IPS DF 6.9 (cell line): ENCODE measurements around the gene OR2T5.
"Not testable (repeated sequence)": the region's sequence is repeated elsewhere in the genome, so short reads cannot be mapped to it uniquely, and the experiment has no call there.

Experiments used
- DNase-seq: peaks from one replicate; pipeline ENCODE4 v3.0.0-alpha.2; 2013; ENCODE audit warnings: low read depth, low spot score
- H3K27ac ChIP-seq: one replicate; pipeline ENCODE4 v1.5.1; 2013; ENCODE audit warnings: low read length, control low read depth
- H3K27me3 ChIP-seq: 2 replicates; pipeline ENCODE4 v1.6.1; 2013; ENCODE audit warnings: mild to moderate bottlenecking, low read length; ENCODE audit not compliant: control insufficient read depth, insufficient read depth
- H3K36me3 ChIP-seq: 2 replicates; pipeline ENCODE4 v1.6.1; 2013; ENCODE audit warnings: low read length; ENCODE audit not compliant: control insufficient read depth, insufficient read depth
- H3K4me1 ChIP-seq: 2 replicates; pipeline ENCODE4 v1.6.1; 2013; ENCODE audit warnings: low read length; ENCODE audit not compliant: control insufficient read depth, insufficient read depth
- H3K4me3 ChIP-seq: 2 replicates; pipeline ENCODE4 v1.5.1; 2013; ENCODE audit warnings: mild to moderate bottlenecking, low read length
- H3K9me3 ChIP-seq: 2 replicates; pipeline ENCODE4 v1.6.1; 2013; ENCODE audit warnings: low read length, inconsistent platforms; ENCODE audit not compliant: control insufficient read depth, insufficient read depth
- WGBS: extraction: QIAGEN DNeasy Blood & Tissue Kit; methylation state at CpG from one replicate; pipeline ENCODE4 v1.1.7; 2013; ENCODE audit warnings: mixed read lengths, missing lambda C conversion rate; ENCODE audit not compliant: insufficient read length, insufficient coverage; 5-methylcytosine and 5-hydroxymethylcytosine counted together

OR2T5 gene

DNA sequence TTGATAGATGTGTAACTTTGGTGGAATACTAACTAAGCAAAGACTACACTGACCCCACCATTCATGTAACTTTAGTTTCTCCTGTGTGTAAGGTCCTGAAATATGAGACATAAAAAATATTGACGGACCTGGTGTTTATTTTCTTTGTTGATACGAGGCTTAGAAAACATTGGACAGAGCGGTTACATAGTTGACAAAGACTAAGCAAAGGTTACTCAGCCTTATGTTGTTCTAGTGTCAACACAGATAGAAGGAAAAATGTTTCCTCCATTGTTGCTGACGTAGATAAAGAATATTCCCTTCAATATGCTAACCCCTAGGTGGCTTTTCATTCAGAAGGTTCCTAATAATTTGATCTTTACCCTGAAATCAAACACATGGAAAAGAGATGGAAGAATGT lies 33.3 kb upstream of the OR2T5 start:
- DNase-seq, H3K27me3 ChIP-seq, H3K27ac ChIP-seq, H3K36me3 ChIP-seq, H3K4me3 ChIP-seq, H3K9me3 ChIP-seq, H3K4me1 ChIP-seq: not testable (repeated sequence)
- no CpG with 5 or more reads among the region's 4 CpGs for WGBS

DNA sequence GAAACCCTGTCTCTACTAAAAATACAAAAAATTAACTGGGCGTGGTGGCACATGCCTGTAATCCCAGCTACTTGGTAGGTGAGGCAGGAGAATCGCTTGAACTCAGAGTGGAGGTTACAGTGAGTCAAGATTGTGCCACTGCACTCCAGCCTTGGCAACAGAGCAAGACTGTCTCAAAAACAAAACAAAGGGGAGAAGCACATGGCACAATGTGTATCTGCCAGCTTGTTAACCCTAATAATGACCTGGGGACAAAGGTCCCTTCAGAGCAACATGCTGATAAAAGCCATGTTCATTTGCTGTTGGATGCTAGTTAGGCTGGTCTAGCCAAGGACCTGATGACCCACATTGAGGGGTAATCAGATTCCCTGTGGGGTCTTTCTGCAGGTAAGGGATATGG lies 31.8 kb upstream of the OR2T5 start:
- H3K27me3 ChIP-seq, DNase-seq, H3K27ac ChIP-seq, H3K4me3 ChIP-seq, H3K36me3 ChIP-seq, H3K9me3 ChIP-seq, H3K4me1 ChIP-seq: not testable (repeated sequence)
- WGBS = no CpG with 5 or more reads among the region's 2 CpGs

DNA sequence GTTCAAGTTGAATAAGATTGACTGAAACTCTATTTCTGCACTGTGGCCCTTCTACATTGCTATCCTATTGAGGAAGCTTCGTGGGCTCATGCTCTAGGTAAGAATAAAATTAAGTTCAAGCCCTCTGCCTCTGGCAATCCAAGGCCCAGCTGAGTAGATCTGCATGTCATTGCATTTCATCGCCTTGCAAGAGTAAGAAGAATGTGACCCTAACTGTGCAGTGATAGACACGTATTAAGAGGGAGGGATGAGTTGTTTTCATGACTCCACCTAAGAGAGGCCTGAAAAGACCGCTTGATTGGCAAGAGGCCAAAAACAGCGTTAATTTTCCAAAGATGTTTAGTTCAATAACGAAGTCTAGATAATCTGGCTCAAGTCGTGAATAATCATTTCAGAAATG lies 29.3 kb upstream of the OR2T5 start:
- H3K27ac ChIP-seq, DNase-seq, H3K9me3 ChIP-seq, H3K27me3 ChIP-seq, H3K36me3 ChIP-seq, H3K4me1 ChIP-seq, H3K4me3 ChIP-seq: not testable (repeated sequence)
- WGBS = no CpG with 5 or more reads among the region's 7 CpGs

DNA sequence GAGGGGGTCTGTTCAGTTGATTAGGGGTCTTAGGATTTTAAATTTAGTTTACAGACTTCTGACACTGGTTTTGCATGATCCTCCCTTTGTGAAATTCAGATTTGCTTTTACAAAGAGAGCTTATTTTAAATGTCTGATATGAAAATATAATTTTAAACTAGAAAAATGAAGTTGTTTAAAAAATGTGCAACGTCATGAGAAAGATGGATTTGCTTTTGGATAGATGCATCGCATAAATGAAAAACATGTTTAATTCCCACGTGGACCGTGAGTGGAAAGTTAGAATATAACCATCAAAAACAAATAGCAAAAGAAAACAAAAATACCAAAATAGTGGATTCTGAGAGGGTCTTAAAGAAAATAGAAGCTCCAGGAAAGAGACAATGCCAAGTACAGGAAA lies 17.2 kb upstream of the OR2T5 start:
- Histone ChIP-seq H3K27me3 (no peaks in the 10 kb centered on the region), H3K27ac (no peak overlapping the region), H3K36me3 (no peaks in the 10 kb centered on the region), H3K9me3 (no peaks in the 10 kb centered on the region; the same call in 1 of the 2 replicates), H3K4me3 (no peak overlapping the region), H3K4me1 (no peaks in the 10 kb centered on the region)
- WGBS = no CpG with 5 or more reads among the region's 4 CpGs
- no peak for DNase-seq

DNA sequence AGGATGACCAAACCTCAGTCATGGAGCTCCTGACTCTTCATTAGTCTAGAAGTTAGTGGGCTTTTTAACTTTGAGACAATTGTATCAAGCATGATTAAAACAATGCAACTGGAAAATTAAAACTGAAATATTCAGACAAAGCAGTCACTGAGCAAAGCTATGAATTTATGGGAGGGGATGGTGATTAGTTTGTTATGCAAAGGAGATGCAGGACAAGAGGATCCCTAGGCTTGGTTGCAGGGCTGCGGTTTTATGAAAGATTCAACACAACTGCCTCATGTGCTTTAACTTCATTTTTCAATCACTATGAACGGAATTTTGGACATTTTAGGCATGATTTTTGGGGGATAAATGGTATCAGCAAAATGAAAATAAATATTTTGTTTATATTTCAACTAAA lies 16.3 kb upstream of the OR2T5 start:
- H3K4me1 ChIP-seq, H3K9me3 ChIP-seq, H3K36me3 ChIP-seq, DNase-seq, H3K4me3 ChIP-seq, H3K27me3 ChIP-seq, H3K27ac ChIP-seq: not testable (repeated sequence)
- no CpG with 5 or more reads among the region's 2 CpGs for WGBS

DNA sequence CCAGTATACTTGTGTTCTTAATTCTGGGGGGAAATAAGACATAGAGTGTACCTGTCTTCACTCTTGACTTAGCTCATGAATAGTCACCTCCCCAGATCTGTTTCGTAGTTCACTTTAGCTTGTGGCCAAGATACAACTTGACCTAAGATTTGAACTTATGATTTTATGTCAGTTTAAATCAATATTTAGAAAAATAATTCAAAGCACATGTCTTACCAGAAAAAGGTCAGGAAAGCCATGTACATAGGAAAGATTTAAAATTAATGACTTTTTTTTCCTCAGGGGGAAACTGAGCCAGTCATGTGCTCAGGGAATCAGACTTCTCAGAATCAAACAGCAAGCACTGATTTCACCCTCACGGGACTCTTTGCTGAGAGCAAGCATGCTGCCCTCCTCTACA lies 15.3 kb upstream of the OR2T5 start, which contains the start of gene OR2T3:
Gene OR2T3 (plus strand): TSS at position 301 of the 400 bp plus-strand sequence. CDS start 0 bp downstream, at position 301.
- not testable (repeated sequence) for H3K27ac ChIP-seq, H3K4me3 ChIP-seq, H3K9me3 ChIP-seq, H3K36me3 ChIP-seq, H3K4me1 ChIP-seq, H3K27me3 ChIP-seq, DNase-seq
- WGBS = no CpG with 5 or more reads among the region's 2 CpGs

DNA sequence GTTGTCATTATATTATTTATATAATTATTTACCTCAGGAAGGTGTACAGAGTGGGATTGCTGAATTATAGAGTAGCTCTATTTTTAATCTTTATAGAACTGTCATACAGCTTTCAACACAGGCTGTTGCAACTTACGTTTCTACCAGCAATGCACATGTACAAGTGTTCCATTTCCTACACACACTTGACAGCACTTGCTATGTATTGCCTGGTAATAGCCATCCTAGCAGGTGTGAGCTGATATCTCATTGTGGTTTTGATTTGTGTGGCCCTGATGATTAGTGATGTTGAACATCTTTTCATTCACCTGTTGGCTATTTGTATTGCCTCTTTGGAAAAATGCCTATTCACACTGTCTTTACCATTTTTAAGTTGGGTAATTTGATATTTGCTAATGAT lies 12.7 kb upstream of the OR2T5 start:
- DNase-seq, H3K36me3 ChIP-seq, H3K9me3 ChIP-seq, H3K27me3 ChIP-seq, H3K4me3 ChIP-seq, H3K4me1 ChIP-seq, H3K27ac ChIP-seq: not testable (repeated sequence)
- no CpG with 5 or more reads among the region's 1 CpG for WGBS

DNA sequence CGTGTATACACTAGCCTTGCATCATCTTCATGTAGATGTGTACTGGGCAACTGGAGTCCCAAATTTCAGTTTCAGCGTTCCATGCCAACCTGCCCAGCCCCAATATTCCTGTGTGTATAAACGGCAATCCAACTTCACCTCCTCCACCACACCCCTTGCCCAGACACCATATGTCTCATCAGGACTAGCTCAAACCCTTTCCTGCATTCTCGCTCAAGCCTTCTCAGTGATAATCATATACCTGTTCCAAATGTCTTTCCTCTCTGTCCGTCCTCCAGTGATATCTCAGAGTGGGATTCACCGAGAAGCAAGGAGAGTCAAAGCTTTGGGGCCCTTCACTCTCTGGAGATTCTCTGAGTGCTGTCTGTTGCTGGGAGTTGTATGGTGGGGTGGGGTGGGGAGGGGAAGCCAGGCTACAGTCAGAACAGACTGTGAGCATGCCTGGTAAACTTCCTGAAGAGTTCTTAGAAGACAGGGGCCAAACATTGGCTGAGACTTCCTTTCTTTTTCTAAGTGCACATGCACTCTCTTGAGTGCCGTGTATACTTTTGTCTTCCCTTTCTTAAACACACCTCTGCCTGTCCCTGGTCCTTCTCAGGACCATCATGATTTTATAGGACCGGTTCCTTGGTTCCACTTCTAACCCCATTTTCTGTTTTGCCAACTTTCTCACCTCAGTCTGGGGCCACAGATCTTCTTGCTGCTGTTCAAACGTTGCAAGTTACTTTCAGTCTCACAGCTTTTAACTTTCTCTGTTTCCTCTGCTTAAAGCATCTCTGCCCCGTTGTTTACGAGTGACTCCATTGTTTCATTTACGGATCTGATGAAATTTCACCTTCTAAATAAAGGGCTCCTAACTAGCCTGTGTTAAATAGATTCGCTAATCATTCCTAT lies 6.5 kb upstream of the OR2T5 start:
- not testable (repeated sequence) for H3K27ac ChIP-seq, H3K4me1 ChIP-seq, DNase-seq, H3K9me3 ChIP-seq, H3K36me3 ChIP-seq, H3K27me3 ChIP-seq, H3K4me3 ChIP-seq
- WGBS = no CpG with 5 or more reads among the region's 13 CpGs

DNA sequence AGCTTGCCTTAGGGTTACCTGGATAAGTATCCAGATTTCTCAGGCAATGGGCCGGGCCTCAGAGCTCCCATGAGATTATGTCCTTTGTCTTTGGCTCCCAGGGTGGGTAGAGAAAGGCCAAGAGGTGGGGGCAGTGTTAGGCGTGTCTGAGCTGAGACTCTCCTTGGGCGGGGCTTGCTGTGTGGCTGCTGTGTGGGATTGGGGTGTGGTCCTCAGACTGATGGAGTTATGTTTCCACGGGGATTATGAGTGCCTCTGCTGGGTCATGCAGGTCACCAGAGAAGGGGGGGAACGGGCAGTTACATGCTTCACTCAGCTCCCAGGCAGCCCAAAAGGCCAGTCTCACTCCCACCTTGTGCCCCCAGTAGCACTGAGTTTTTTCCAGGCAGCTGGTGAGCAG lies 8.3 kb downstream of the OR2T5 start:
- not testable (repeated sequence) for H3K4me1 ChIP-seq, DNase-seq, H3K27ac ChIP-seq, H3K4me3 ChIP-seq, H3K9me3 ChIP-seq, H3K27me3 ChIP-seq, H3K36me3 ChIP-seq
- no CpG with 5 or more reads among the region's 5 CpGs for WGBS

DNA sequence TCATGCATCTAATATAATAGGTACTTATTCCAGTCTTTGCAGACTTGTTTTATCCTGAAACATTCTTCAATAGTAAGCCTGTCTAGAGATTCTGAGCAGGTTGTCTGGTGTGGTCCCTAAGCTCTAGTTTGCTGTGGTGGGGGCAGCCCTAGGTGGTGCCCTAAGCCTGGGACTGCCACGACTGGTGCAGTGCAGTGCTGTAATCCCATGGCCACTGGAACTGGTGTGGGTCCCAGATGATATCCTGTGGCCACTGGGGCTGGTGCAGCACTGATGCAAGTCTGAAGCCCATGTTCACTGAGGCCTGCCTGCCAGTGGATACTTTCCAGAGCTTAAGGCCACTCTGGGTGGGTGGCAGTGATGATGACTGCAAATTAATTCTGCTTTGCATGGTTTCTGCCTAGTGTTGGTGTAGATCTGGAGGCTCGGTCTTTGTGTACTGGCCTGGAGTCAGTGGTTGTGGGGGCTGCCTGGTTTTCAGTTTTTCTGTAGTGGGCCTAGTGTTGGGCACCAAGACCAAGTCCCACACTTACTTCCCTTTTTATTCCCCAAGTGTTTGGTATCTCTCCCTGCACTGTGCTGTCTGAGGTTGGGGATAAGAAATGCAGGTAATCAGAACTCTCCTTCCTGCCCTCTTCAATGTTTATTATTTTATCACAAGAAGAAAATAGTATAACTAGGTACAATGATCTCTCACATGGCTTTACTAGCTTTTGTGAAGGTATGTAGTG lies 12.1 kb downstream of the OR2T5 start:
- H3K27ac ChIP-seq, H3K4me3 ChIP-seq, H3K27me3 ChIP-seq, H3K9me3 ChIP-seq, H3K4me1 ChIP-seq, DNase-seq, H3K36me3 ChIP-seq: not testable (repeated sequence)
- WGBS = no CpG with 5 or more reads among the region's 2 CpGs
